ENCODE results near the gene TMX4. TPM values are rescaled to one million over a fixed set of nuclear protein-coding genes. Genes with fewer than 3 reads are reported as not detected.

The TMX4 gene
- polyA plus RNA-seq, 1 donor (not counting 4 experiments of a cell fraction or from before 2014, with no cell fraction given): 5.9 TPM

GRCh38 chr20:8049310-8049709 lies 29.7 kb upstream of the TMX4 start:
- Histone ChIP-seq H2AFZ (ENCODE audit: control insufficient read depth, low read length) (no peak overlapping the region), H3K9me3 (ENCODE audit: control insufficient read depth, low read depth, low read length) (no peaks in the 10 kb centered on the region), H3K36me3 (ENCODE audit: control insufficient read depth in 2 of 2, extremely low read depth in 1 of 2, insufficient read depth in 2 of 2, low read length in 2 of 2) (no peaks in the 10 kb centered on the region), H3K79me2 (ENCODE audit: control insufficient read depth, insufficient read depth, low read length) (no peaks in the 10 kb centered on the region), H3K27me3 (ENCODE audit: control insufficient read depth, extremely low read depth, insufficient read depth, low read length) (no peaks in the 10 kb centered on the region), H3K27ac (ENCODE audit: control insufficient read depth, insufficient read depth, low read length) (no peak overlapping the region), H3K4me2 (ENCODE audit: control insufficient read depth, extremely low read depth, insufficient read depth, low read depth, low read length) (no peak overlapping the region), H3K9ac (ENCODE audit: control insufficient read depth, extremely low read depth, insufficient read depth, low read length) (no peak overlapping the region), H3K4me3 (ENCODE audit: control insufficient read depth in 2 of 3, extremely low read depth in 1 of 3, insufficient read depth in 2 of 3, low read depth in 1 of 3, low read length in 3 of 3) (no peak overlapping the region), H4K20me1 (ENCODE audit: control insufficient read depth, extremely low read depth, insufficient read depth, low read length) (no peaks in the 10 kb centered on the region), H3K9me1 (ENCODE audit: control insufficient read depth, extremely low read depth, insufficient read depth, low read length) (no peaks in the 10 kb centered on the region), H3K4me1 (ENCODE audit: control insufficient read depth, extremely low read depth, insufficient read depth, low read length) (no peaks in the 10 kb centered on the region)
- no peak for FAIRE-seq
- TF ChIP-seq CTCF (optimal IDR thresholded peaks at IDR 0.05 in 1 of 3, IDR thresholded peaks at IDR 0.05 in 1 of 3, conservative IDR thresholded peaks at IDR 0.05 in 1 of 3; ENCODE audit: extremely low read depth in 1 of 3, insufficient read depth in 2 of 3, low read length in 3 of 3) (no peak), EZH2 (IDR thresholded peaks at IDR 0.05; ENCODE audit: low read length) (no peak)
- no peak for DNase-seq (ENCODE audit: low read depth, low spot score)
- dilution Hi-C loops (cut with MboI; ENCODE audit: extremely low pct_ligation_motif_present, low sequenced_read_pairs): loop anchor here (25.0 kb wide), 1 partner anchor 663 kb away; no protein-coding TSS in a partner anchor

GRCh38 chr20:8045946-8046345 lies 26.4 kb upstream of the TMX4 start:
- Histone ChIP-seq H3K9me3 (ENCODE audit: control insufficient read depth, low read depth, low read length) (no peaks in the 10 kb centered on the region), H3K9ac (ENCODE audit: control insufficient read depth, extremely low read depth, insufficient read depth, low read length) (no peak overlapping the region), H3K4me3 (ENCODE audit: control insufficient read depth in 2 of 3, extremely low read depth in 1 of 3, insufficient read depth in 2 of 3, low read depth in 1 of 3, low read length in 3 of 3) (no peak overlapping the region), H3K27ac (ENCODE audit: control insufficient read depth, insufficient read depth, low read length) (no peak overlapping the region), H2AFZ (ENCODE audit: control insufficient read depth, low read length) (no peak overlapping the region), H3K4me2 (ENCODE audit: control insufficient read depth, extremely low read depth, insufficient read depth, low read depth, low read length) (no peak overlapping the region), H3K79me2 (ENCODE audit: control insufficient read depth, insufficient read depth, low read length) (no peaks in the 10 kb centered on the region), H3K9me1 (ENCODE audit: control insufficient read depth, extremely low read depth, insufficient read depth, low read length) (no peaks in the 10 kb centered on the region), H3K27me3 (ENCODE audit: control insufficient read depth, extremely low read depth, insufficient read depth, low read length) (no peaks in the 10 kb centered on the region), H3K36me3 (ENCODE audit: control insufficient read depth in 2 of 2, extremely low read depth in 1 of 2, insufficient read depth in 2 of 2, low read length in 2 of 2) (no peaks in the 10 kb centered on the region), H3K4me1 (ENCODE audit: control insufficient read depth, extremely low read depth, insufficient read depth, low read length) (no peaks in the 10 kb centered on the region), H4K20me1 (ENCODE audit: control insufficient read depth, extremely low read depth, insufficient read depth, low read length) (no peaks in the 10 kb centered on the region)
- DNase-seq (ENCODE audit: low read depth, low spot score) (no peak), FAIRE-seq (no peak)
- TF ChIP-seq EZH2 (IDR thresholded peaks at IDR 0.05; ENCODE audit: low read length): no peak
- no peak for TF ChIP-seq CTCF (optimal IDR thresholded peaks at IDR 0.05 in 1 of 3, IDR thresholded peaks at IDR 0.05 in 1 of 3, conservative IDR thresholded peaks at IDR 0.05 in 1 of 3; ENCODE audit: extremely low read depth in 1 of 3, insufficient read depth in 2 of 3, low read length in 3 of 3)
- dilution Hi-C loops (cut with MboI; ENCODE audit: extremely low pct_ligation_motif_present, low sequenced_read_pairs): loop anchor here (25.0 kb wide), 1 partner anchor 666 kb away; no protein-coding TSS in a partner anchor

All from keratinocyte (primary cell).